A549 (cell line): ENCODE data around the gene PHEX. TPM values are rescaled to one million over a fixed set of nuclear protein-coding genes. Genes with fewer than 3 reads are reported as not detected.

Source experiments
- ATAC-seq, 2 experiments: fragments of 200-7000 bp in 1 of 2; fragments of >200 bp in 1 of 2; cut with Nextera tagmentation in 1 of 2; cut with Tn5 transposase in 1 of 2; 3 replicates each; pipeline versions ENCODE4 v1.8.0 to v1.9.1; 2018 to 2020; ENCODE audit warnings: mild to moderate bottlenecking in 1 of 2, moderate library complexity in 1 of 2
- CTCF ChIA-PET: fragments of 300-600 bp; sonication (Branson Sonifier 250); formaldehyde crosslinking; extraction: SDS; loops from one replicate; lab custom pipeline; 2021; ENCODE audit warnings: antibody characterized with exemption, inconsistent platforms; lab: Yijun Ruan, JAX
- POLR2A ChIA-PET: fragments of 350-600 bp; formaldehyde crosslinking; extraction: SDS; loops from one replicate; lab custom pipeline; 2021; ENCODE audit warnings: antibody characterized with exemption, inconsistent platforms; lab: Yijun Ruan, JAX
- DNase-seq, 2 experiments: peaks; one replicate each; pipeline versions ENCODE4 v3.0.0 to v3.0.0-alpha.2; 2011 to 2016; ENCODE audit warnings: low read depth in 1 of 2, low spot score in 1 of 2
- FAIRE-seq: peaks from 2 replicates; lab custom pipeline; 2011; peaks lifted over from hg19 to GRCh38; lab: Jason Lieb, UNC
- H3K27ac ChIP-seq, 2 experiments: fragments of >200 bp; sonication (Bioruptor Twin); formaldehyde crosslinking; 3 replicates each; pipeline ENCODE4 v1.5.1; 2016 to 2017
- H3K4me1 ChIP-seq: fragments of >200 bp; sonication (Bioruptor Twin); formaldehyde crosslinking; 3 replicates; pipeline ENCODE4 v1.6.1; 2016
- H3K4me2 ChIP-seq: fragments of >200 bp; sonication (Bioruptor Twin); formaldehyde crosslinking; 3 replicates; pipeline ENCODE4 v1.6.1; 2016
- H3K4me3 ChIP-seq: fragments of >200 bp; sonication (Bioruptor Twin); formaldehyde crosslinking; 3 replicates; pipeline ENCODE4 v1.5.1; 2016
- H3K9me3 ChIP-seq: fragments of >200 bp; sonication (Bioruptor Twin); formaldehyde crosslinking; 3 replicates; pipeline ENCODE4 v1.6.1; 2016
- CBX2 ChIP-seq: fragments of 200-600 bp; sonication (generic); IDR thresholded peaks from 2 replicates; pipeline ENCODE4 v1.6.1; 2016; ENCODE audit warnings: low read depth, mild to moderate bottlenecking, borderline replicate concordance
- CBX8 ChIP-seq: fragments of 200-600 bp; sonication (generic); IDR thresholded peaks from 2 replicates; pipeline ENCODE4 v1.6.1; 2016
- CEBPB ChIP-seq, 2 experiments: fragments of >200 bp in 1 of 2; sonication (Bioruptor Twin) in 1 of 2; formaldehyde crosslinking in 1 of 2; IDR thresholded peaks; 2 replicates each; pipeline ENCODE4 v1.6.1; 2012 to 2016
- CHD2 ChIP-seq: fragments of 150-350 bp; IDR thresholded peaks from 2 replicates; pipeline ENCODE4 v1.6.1; 2014; ENCODE audit warnings: low read length; ENCODE audit not compliant: partially characterized antibody
- CHD4 ChIP-seq: fragments of 200-600 bp; sonication (generic); IDR thresholded peaks from 2 replicates; pipeline ENCODE4 v1.6.1; 2016; ENCODE audit warnings: antibody characterized with exemption, mild to moderate bottlenecking, borderline replicate concordance
- EHF ChIP-seq: fragments of 250-450 bp; sonication (Bioruptor Pico); IDR thresholded peaks from 2 replicates; pipeline ENCODE4 v1.5.0; 2020; ENCODE audit warnings: mild to moderate bottlenecking
- EP300 ChIP-seq, 2 experiments: fragments of >200 bp; sonication (Bioruptor Twin); formaldehyde crosslinking; IDR thresholded peaks; 2 replicates in 1 of 2; 3 replicates in 1 of 2; pipeline ENCODE4 v1.6.1; 2016 to 2017
- ESRRA ChIP-seq: fragments of 150-350 bp; IDR thresholded peaks from 2 replicates; pipeline ENCODE4 v1.6.1; 2014; ENCODE audit warnings: mild to moderate bottlenecking, low read length, borderline replicate concordance
- HDAC2 ChIP-seq: fragments of 200-600 bp; sonication (generic); IDR thresholded peaks from 2 replicates; pipeline ENCODE4 v1.6.1; 2016
- KDM1A ChIP-seq: fragments of 200-600 bp; sonication (generic); IDR thresholded peaks from 2 replicates; pipeline ENCODE4 v1.6.1; 2016; ENCODE audit warnings: low read depth, mild to moderate bottlenecking
- MAFK ChIP-seq: fragments of 450-650 bp; IDR thresholded peaks from 2 replicates; pipeline ENCODE4 v1.6.1; 2014; ENCODE audit not compliant: partially characterized antibody
- MAZ ChIP-seq: fragments of 150-350 bp; IDR thresholded peaks from 2 replicates; pipeline ENCODE4 v1.6.1; 2014; ENCODE audit warnings: antibody characterized with exemption, low read depth, low read length, borderline replicate concordance
- MYC ChIP-seq: IDR thresholded peaks from 2 replicates; pipeline ENCODE4 v1.6.1; 2012; ENCODE audit warnings: mild to moderate bottlenecking, inconsistent platforms, low read length, improper control_type of control experiment, borderline replicate concordance
- NFE2L2 ChIP-seq: fragments of 150-350 bp; conservative IDR thresholded peaks from 2 replicates; pipeline ENCODE4 v1.6.1; 2014; ENCODE audit warnings: low read length
- ZC3H11A ChIP-seq: fragments of 450-650 bp; IDR thresholded peaks from 2 replicates; pipeline ENCODE4 v1.6.1; 2014; ENCODE audit warnings: antibody characterized with exemption, mild to moderate bottlenecking
- ZFP36 ChIP-seq: fragments of 450-650 bp; IDR thresholded peaks from 2 replicates; pipeline ENCODE4 v1.6.1; 2014; ENCODE audit warnings: borderline replicate concordance; ENCODE audit not compliant: partially characterized antibody
- ZSCAN20 ChIP-seq: fragments of 250-450 bp; sonication (Bioruptor Pico); IDR thresholded peaks from 2 replicates; pipeline ENCODE4 v1.8.0; 2022; ENCODE audit warnings: mild to moderate bottlenecking, moderate library complexity
- WGBS: methylation state at CpG from one replicate; pipeline ENCODE4 v1.1.6; 2017; ENCODE audit errors: missing lambda C conversion rate; 5-methylcytosine and 5-hydroxymethylcytosine counted together
- polyA plus RNA-seq, 4 experiments: library from polyadenylated mRNA; depleted of rRNA in 3 of 4; stranded (reverse); fragments of >200 nt; fragmentation: RNase III in 1 of 4; extraction: RNeasy Plus Mini Kit Qiagen cat#74134 plus additional on column Dnase treatment in 1 of 4; gene quantifications; 2 replicates in 3 of 4; 3 replicates in 1 of 4; pipeline ENCODE4 v1.2.3, GENCODE V29; 2011 to 2017
- TF ChIP-seq, protein P1 (sequence below): fragments of >200 bp; sonication (Bioruptor Twin); formaldehyde crosslinking; IDR thresholded peaks from 3 replicates; pipeline ENCODE4 v1.6.1; 2016
- TF ChIP-seq, protein P2 (sequence below): fragments of 150-350 bp; IDR thresholded peaks from 2 replicates; pipeline ENCODE4 v1.6.1; 2014; ENCODE audit warnings: low read depth, mild to moderate bottlenecking, low read length
- TF ChIP-seq, protein P3 (sequence below): IDR thresholded peaks from 2 replicates; pipeline ENCODE4 v1.6.1; 2012; ENCODE audit warnings: low read depth, borderline replicate concordance
- TF ChIP-seq, protein P4 (sequence below): fragments of 200-600 bp; sonication (generic); IDR thresholded peaks from 2 replicates; pipeline ENCODE4 v1.6.1; 2016; ENCODE audit warnings: antibody characterized with exemption, mild to moderate bottlenecking, moderate library complexity

Gene PHEX
- polyA plus RNA-seq, 2 of the 4 experiments (the other 2 are of a cell fraction), result 0.28 to 0.98 TPM

DNA sequence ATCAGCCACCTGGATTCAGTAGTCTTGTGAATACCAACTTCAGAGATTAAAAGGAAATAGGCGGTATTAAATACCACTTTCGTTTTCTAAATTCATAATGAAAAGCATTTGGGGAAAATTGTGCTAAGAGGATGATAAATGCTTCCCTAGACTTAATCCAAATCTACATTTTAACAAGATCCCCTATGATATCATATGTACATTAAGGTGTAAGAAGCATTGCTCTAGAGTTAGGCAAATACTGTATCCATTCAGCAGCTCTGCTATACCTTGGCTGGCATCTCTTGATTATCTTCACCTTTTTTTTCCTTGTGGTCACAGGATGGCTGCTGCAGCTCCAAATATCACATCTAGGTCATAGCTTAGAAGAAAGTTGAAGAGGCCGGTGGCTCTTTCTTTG lies 40.6 kb upstream of the PHEX start (continued):
- TF ChIP-seq CHD2, result no peak
- TF ChIP-seq, protein P1, sequence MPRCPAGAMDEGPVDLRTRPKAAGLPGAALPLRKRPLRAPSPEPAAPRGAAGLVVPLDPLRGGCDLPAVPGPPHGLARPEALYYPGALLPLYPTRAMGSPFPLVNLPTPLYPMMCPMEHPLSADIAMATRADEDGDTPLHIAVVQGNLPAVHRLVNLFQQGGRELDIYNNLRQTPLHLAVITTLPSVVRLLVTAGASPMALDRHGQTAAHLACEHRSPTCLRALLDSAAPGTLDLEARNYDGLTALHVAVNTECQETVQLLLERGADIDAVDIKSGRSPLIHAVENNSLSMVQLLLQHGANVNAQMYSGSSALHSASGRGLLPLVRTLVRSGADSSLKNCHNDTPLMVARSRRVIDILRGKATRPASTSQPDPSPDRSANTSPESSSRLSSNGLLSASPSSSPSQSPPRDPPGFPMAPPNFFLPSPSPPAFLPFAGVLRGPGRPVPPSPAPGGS, result no peak

DNA sequence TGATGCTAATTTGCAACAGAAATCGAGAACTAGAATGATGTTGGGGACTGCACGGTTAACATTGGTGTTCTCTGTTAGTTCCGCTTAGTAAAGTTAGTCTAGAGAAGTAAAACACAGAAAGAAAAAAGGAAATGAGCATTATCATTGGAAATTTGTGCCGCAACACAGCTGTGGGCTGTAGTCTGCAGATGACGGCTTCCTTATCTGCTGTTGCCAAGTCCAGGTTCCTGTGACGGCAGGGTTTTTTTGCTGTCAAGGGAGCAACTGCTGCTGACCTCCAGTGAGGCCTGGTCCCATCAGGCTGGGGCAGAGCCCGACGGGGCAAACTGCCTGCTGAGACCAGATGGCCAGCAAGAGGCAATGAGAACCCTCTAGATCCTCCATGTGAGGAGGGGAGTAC lies 38.9 kb upstream of the PHEX start:
- no peak overlapping the region for H3K4me2 ChIP-seq
- POLR2A ChIA-PET, result no interaction called here
- ATAC-seq, result no peak
- no peaks in the 10 kb centered on the region for H3K9me3 ChIP-seq
- TF ChIP-seq ZSCAN20 (CRISPR knock-in tag) (no peak), CBX8 (no peak), HDAC2 (no peak), EHF (CRISPR knock-in tag) (no peak), CHD4 (no peak)
- TF ChIP-seq, all 56 proteins: peak for 0
- Histone ChIP-seq H3K4me3 (no peak overlapping the region), H3K4me1 (peaks cover 9% of the 10 kb centered on the region; the same call in 2 of the 3 replicates), H3K27ac (no peak overlapping the region)
- FAIRE-seq, result no peak
- 92% methylated on average over 8 of the region's 8 CpGs for WGBS
- CTCF ChIA-PET, result no interaction called here
- DNase-seq, result no peak

DNA sequence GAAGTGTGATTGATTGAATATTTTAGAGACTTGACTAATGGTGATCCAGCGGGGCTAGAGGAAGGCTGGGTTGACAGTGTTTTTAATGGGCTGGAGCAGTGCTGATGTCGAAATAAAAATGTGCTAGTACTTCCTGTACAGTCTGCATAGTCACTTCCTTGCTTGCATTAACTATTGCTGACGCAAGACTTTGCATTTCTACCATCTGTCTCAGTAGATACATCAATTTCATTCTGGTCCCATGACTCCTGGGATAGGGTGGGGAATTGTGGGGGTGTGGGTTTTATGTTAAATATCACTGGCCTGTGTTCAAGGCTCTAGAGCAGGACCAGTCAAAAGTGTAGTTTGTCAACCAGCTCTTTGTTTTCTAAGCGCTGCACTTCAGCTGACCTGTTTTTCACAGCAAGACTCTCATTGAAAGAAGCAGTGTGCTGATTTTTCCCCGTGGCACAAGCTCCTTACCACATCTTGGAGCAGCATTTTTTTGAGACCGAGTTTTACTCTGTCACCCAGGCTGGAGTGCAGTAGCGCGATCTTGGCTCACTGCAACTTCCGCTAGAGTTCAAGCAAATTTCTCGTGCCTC lies 35.2 kb upstream of the PHEX start:
- POLR2A ChIA-PET, result no interaction called here
- no peaks in the 10 kb centered on the region; the same call in 2 of the 3 replicates for H3K9me3 ChIP-seq
- H3K4me2 ChIP-seq, result no peak overlapping the region; the same call in 2 of the 3 replicates
- ATAC-seq, result peak; percentile 66 to 76; a peak in 4 of 6 replicates
- peaks cover 9% of the 10 kb centered on the region; the same call in 2 of the 3 replicates for H3K4me1 ChIP-seq
- TF ChIP-seq MAFK (peak; percentile 57), ZFP36 (no peak)
- no peak overlapping the region for H3K4me3 ChIP-seq
- CTCF ChIA-PET, result interaction anchor here (2.4 kb wide), 1 partner anchor 12 kb away, joined by 11 read pairs; no protein-coding TSS in a partner anchor
- H3K27ac ChIP-seq, result peak overlapping the region; percentile 50 to 63; a peak in 2 of 6 replicates
- 92% methylated on average over 10 of the region's 10 CpGs for WGBS
- DNase-seq, result peak in 1 of 2 experiments; percentile 41
- peak; percentile 84 for FAIRE-seq

DNA sequence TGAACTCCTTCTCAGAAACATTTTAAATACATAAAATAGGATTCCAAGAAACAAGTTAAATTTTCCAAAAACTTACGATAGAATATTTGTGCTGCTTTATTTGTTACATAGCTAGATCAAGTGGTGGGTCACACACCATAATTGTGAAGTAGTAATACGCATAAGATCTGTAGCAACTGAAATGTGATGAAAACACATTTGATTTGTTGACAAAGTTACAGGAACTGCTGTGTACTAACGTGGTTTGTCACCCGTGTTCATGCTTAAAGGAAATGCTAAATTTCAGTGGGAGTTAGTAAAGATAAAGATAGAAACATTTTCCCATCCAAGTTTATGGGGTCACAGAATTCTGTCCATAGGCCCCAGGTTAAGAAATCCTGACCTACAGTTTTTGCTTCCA lies 34.1 kb upstream of the PHEX start:
- CTCF ChIA-PET, result interaction anchor here (1.3 to 2.4 kb wide), 2 partner anchors 12 to 13 kb away, joined by 4 to 11 read pairs; no protein-coding TSS in a partner anchor
- ATAC-seq, result no peak
- peak; percentile 91 for FAIRE-seq
- peak overlapping the region in 1 of 2 experiments; percentile 63; a peak in 1 of 6 replicates for H3K27ac ChIP-seq
- WGBS, result 93% methylated on average over 4 of the region's 4 CpGs
- POLR2A ChIA-PET, result no interaction called here
- H3K9me3 ChIP-seq, result no peaks in the 10 kb centered on the region; the same call in 2 of the 3 replicates
- no peak for DNase-seq
- no peak overlapping the region for H3K4me2 ChIP-seq
- peaks cover 9% of the 10 kb centered on the region; the same call in 2 of the 3 replicates for H3K4me1 ChIP-seq
- no peak overlapping the region for H3K4me3 ChIP-seq
- TF ChIP-seq NFE2L2, result no peak
- TF ChIP-seq, protein P2, sequence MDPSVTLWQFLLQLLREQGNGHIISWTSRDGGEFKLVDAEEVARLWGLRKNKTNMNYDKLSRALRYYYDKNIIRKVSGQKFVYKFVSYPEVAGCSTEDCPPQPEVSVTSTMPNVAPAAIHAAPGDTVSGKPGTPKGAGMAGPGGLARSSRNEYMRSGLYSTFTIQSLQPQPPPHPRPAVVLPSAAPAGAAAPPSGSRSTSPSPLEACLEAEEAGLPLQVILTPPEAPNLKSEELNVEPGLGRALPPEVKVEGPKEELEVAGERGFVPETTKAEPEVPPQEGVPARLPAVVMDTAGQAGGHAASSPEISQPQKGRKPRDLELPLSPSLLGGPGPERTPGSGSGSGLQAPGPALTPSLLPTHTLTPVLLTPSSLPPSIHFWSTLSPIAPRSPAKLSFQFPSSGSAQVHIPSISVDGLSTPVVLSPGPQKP, result no peak
- no peak for TF ChIP-seq EP300 (IDR thresholded peaks at IDR 0.05)
- TF ChIP-seq KDM1A, result no peak
- TF ChIP-seq, protein P3, sequence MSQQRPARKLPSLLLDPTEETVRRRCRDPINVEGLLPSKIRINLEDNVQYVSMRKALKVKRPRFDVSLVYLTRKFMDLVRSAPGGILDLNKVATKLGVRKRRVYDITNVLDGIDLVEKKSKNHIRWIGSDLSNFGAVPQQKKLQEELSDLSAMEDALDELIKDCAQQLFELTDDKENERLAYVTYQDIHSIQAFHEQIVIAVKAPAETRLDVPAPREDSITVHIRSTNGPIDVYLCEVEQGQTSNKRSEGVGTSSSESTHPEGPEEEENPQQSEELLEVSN, result no peak
- TF ChIP-seq, protein P1, result no peak
- TF ChIP-seq, protein P4, sequence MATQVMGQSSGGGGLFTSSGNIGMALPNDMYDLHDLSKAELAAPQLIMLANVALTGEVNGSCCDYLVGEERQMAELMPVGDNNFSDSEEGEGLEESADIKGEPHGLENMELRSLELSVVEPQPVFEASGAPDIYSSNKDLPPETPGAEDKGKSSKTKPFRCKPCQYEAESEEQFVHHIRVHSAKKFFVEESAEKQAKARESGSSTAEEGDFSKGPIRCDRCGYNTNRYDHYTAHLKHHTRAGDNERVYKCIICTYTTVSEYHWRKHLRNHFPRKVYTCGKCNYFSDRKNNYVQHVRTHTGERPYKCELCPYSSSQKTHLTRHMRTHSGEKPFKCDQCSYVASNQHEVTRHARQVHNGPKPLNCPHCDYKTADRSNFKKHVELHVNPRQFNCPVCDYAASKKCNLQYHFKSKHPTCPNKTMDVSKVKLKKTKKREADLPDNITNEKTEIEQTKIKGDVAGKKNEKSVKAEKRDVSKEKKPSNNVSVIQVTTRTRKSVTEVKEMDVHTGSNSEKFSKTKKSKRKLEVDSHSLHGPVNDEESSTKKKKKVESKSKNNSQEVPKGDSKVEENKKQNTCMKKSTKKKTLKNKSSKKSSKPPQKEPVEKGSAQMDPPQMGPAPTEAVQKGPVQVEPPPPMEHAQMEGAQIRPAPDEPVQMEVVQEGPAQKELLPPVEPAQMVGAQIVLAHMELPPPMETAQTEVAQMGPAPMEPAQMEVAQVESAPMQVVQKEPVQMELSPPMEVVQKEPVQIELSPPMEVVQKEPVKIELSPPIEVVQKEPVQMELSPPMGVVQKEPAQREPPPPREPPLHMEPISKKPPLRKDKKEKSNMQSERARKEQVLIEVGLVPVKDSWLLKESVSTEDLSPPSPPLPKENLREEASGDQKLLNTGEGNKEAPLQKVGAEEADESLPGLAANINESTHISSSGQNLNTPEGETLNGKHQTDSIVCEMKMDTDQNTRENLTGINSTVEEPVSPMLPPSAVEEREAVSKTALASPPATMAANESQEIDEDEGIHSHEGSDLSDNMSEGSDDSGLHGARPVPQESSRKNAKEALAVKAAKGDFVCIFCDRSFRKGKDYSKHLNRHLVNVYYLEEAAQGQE, result no peak
- no peak for TF ChIP-seq MAFK
- TF ChIP-seq MYC, result no peak
- no peak for TF ChIP-seq CHD2
- no peak for TF ChIP-seq ZC3H11A
- TF ChIP-seq CEBPB (IDR thresholded peaks at IDR 0.05), result no peak
- TF ChIP-seq MAZ, result no peak
- no peak for TF ChIP-seq CBX2
- no peak for TF ChIP-seq ESRRA
